GM12878 (cell line): ENCODE data around the gene ADAMTSL5. TPM values are rescaled to one million over a fixed set of nuclear protein-coding genes. Genes with fewer than 3 reads are reported as not detected.

ENCODE experiments used
- ATAC-seq: fragments of 200-7000 bp; cut with Tn5 transposase; 3 replicates; pipeline ENCODE4 v1.9.1; 2020; ENCODE audit warnings: mild to moderate bottlenecking, moderate library complexity
- BruUV-seq: library from RNA; stranded (reverse); fragments of 400-500 nt; replicated peaks from 2 replicates; lab custom pipeline; 2021; lab: Mats Ljungman, UMichigan
- CTCF ChIA-PET: fragments of 300-600 bp; sonication (Branson Sonifier 250); formaldehyde crosslinking; extraction: SDS; loops from one replicate; lab custom pipeline; 2021; ENCODE audit warnings: inconsistent platforms; lab: Yijun Ruan, JAX
- POLR2A ChIA-PET: fragments of 350-600 bp; formaldehyde crosslinking; extraction: SDS; loops from one replicate; lab custom pipeline; 2021; ENCODE audit warnings: inconsistent platforms; lab: Charles Lee
- RAD21 ChIA-PET: fragments of 300-600 bp; sonication (Branson Sonifier 250); formaldehyde crosslinking; loops from one replicate; lab custom pipeline; 2023; ENCODE audit warnings: antibody characterized with exemption; ENCODE audit not compliant: unreplicated experiment; lab: Charles Lee
- SMC1A ChIA-PET: fragments of 300-600 bp; sonication (Branson Sonifier 250); formaldehyde crosslinking; loops from one replicate; lab custom pipeline; 2023; ENCODE audit not compliant: unreplicated experiment, uncharacterized antibody; lab: Charles Lee
- DNase-seq: peaks from one replicate; pipeline ENCODE4 v3.0.0-alpha.2; 2011; ENCODE audit warnings: low read depth, low spot score
- FAIRE-seq: peaks from 3 replicates; lab custom pipeline; 2011; peaks lifted over from hg19 to GRCh38; lab: Jason Lieb, UNC
- H2AFZ ChIP-seq: 2 replicates; pipeline ENCODE4 v1.6.0; 2011; ENCODE audit warnings: low read depth, low read length, control low read depth; ENCODE audit not compliant: control insufficient read depth
- H3K27ac ChIP-seq: 2 replicates; pipeline ENCODE4 v1.5.1; 2011; ENCODE audit warnings: control low read depth; ENCODE audit not compliant: control insufficient read depth, insufficient read depth
- H3K27me3 ChIP-seq, 2 experiments: replicated peaks in 1 of 2; 2 replicates each; pipeline versions ENCODE4 v1.6.0 to v1.6.1; 2011; ENCODE audit warnings: low read length in 1 of 2; ENCODE audit not compliant: control insufficient read depth in 2 of 2, insufficient read depth in 2 of 2
- H3K36me3 ChIP-seq, 2 experiments: 2 replicates each; pipeline ENCODE4 v1.5.1; 2011; ENCODE audit warnings: low read length in 1 of 2; ENCODE audit not compliant: control insufficient read depth in 2 of 2, insufficient read depth in 2 of 2
- H3K4me1 ChIP-seq: 2 replicates; pipeline ENCODE4 v1.6.1; 2011; ENCODE audit warnings: mild to moderate bottlenecking, low read length, moderate library complexity, mixed read lengths; ENCODE audit not compliant: control insufficient read depth, insufficient read depth
- H3K4me2 ChIP-seq: 2 replicates; pipeline ENCODE4 v1.6.0; 2011; ENCODE audit warnings: control low read depth; ENCODE audit not compliant: control insufficient read depth, insufficient read depth
- H3K4me3 ChIP-seq: fragments of 200-600 bp; sonication (generic); 2 replicates; pipeline ENCODE4 v1.5.1; 2016
- H3K79me2 ChIP-seq: 2 replicates; pipeline ENCODE4 v1.6.0; 2011; ENCODE audit warnings: low read length; ENCODE audit not compliant: control insufficient read depth, insufficient read depth
- H3K9ac ChIP-seq: 2 replicates; pipeline ENCODE4 v1.8.0; 2011; ENCODE audit warnings: low read length, control low read depth, mixed read lengths; ENCODE audit not compliant: control insufficient read depth, insufficient read depth
- H3K9me3 ChIP-seq: replicated peaks from 3 replicates; pipeline ENCODE4 v1.5.1; 2011; ENCODE audit warnings: mild to moderate bottlenecking, low read length; ENCODE audit not compliant: control insufficient read depth, insufficient read depth
- H4K20me1 ChIP-seq: 2 replicates; pipeline ENCODE4 v1.6.0; 2011; ENCODE audit not compliant: control insufficient read depth, insufficient read depth
- CBX5 ChIP-seq: sonication (generic); IDR thresholded peaks from 2 replicates; pipeline ENCODE4 v1.6.1; 2016; ENCODE audit warnings: low read depth, moderate library complexity, mild to moderate bottlenecking, inconsistent platforms
- CTCF ChIP-seq, 3 experiments: IDR thresholded peaks in 2 of 3; conservative IDR thresholded peaks in 1 of 3; 2 replicates each; pipeline ENCODE4 v1.5.1; 2011; ENCODE audit warnings: low read depth in 3 of 3, low read length in 3 of 3, mild to moderate bottlenecking in 3 of 3, control low read depth in 2 of 3, moderate library complexity in 2 of 3, inconsistent platforms in 1 of 3, mixed read lengths in 1 of 3; ENCODE audit not compliant: control insufficient read depth in 2 of 3, insufficient read depth in 1 of 3; ENCODE audit errors: extremely low read depth in 1 of 3
- E2F4 ChIP-seq: IDR thresholded peaks from 2 replicates; pipeline ENCODE4 v1.6.1; 2012; ENCODE audit warnings: low read depth, low read length, improper control_type of control experiment
- ESRRA ChIP-seq: IDR thresholded peaks from 2 replicates; pipeline ENCODE4 v1.6.1; 2012; ENCODE audit warnings: mild to moderate bottlenecking, low read length, improper control_type of control experiment
- GATAD2B ChIP-seq: fragments of 450-650 bp; conservative IDR thresholded peaks from 2 replicates; pipeline ENCODE4 v1.6.1; 2017; ENCODE audit warnings: low read depth, mild to moderate bottlenecking, moderate library complexity
- KLF5 ChIP-seq: fragments of 450-650 bp; IDR thresholded peaks from 2 replicates; pipeline ENCODE4 v1.6.1; 2014; ENCODE audit warnings: mild to moderate bottlenecking; ENCODE audit not compliant: partially characterized antibody
- MAX ChIP-seq: IDR thresholded peaks from 2 replicates; pipeline ENCODE4 v1.6.1; 2012; ENCODE audit warnings: low read depth, low read length, improper control_type of control experiment
- MEF2A ChIP-seq: IDR thresholded peaks from 2 replicates; pipeline ENCODE4 v1.6.1; 2011; ENCODE audit warnings: low read depth, mild to moderate bottlenecking, low read length, moderate library complexity; ENCODE audit not compliant: insufficient read depth
- NBN ChIP-seq: fragments of 450-650 bp; IDR thresholded peaks from 2 replicates; pipeline ENCODE4 v1.6.1; 2016
- NFYB ChIP-seq: IDR thresholded peaks from 2 replicates; pipeline ENCODE4 v1.6.1; 2011; ENCODE audit warnings: low read depth, mild to moderate bottlenecking, low read length, improper control_type of control experiment, moderate library complexity; ENCODE audit not compliant: insufficient read depth
- NR2C1 ChIP-seq: fragments of 450-650 bp; IDR thresholded peaks from 2 replicates; pipeline ENCODE4 v1.6.1; 2017; ENCODE audit warnings: antibody characterized with exemption, mild to moderate bottlenecking, moderate library complexity
- POU2F2 ChIP-seq: IDR thresholded peaks from 3 replicates; pipeline ENCODE4 v1.6.1; 2011; ENCODE audit warnings: low read depth, mild to moderate bottlenecking, low read length, borderline replicate concordance
- SMARCA5 ChIP-seq: fragments of 450-650 bp; IDR thresholded peaks from 2 replicates; pipeline ENCODE4 v1.6.1; 2017; ENCODE audit warnings: mild to moderate bottlenecking
- SP1 ChIP-seq: IDR thresholded peaks from one replicate; pipeline ENCODE4 v1.6.1; 2011; ENCODE audit warnings: low read depth, low read length
- USF2 ChIP-seq: IDR thresholded peaks from 2 replicates; pipeline ENCODE4 v1.6.1; 2011; ENCODE audit warnings: low read depth, low read length, improper control_type of control experiment, borderline replicate concordance
- ZBED1 ChIP-seq: IDR thresholded peaks from 2 replicates; pipeline ENCODE4 v1.6.1; 2016; ENCODE audit warnings: borderline replicate concordance
- ZNF207 ChIP-seq: fragments of 450-650 bp; IDR thresholded peaks from 2 replicates; pipeline ENCODE4 v1.6.1; 2014; ENCODE audit warnings: antibody characterized with exemption, mild to moderate bottlenecking, borderline replicate concordance
- ZNF592 ChIP-seq: fragments of 450-650 bp; IDR thresholded peaks from 2 replicates; pipeline ENCODE4 v1.6.1; 2017; ENCODE audit warnings: mild to moderate bottlenecking, moderate library complexity
- WGBS: methylation state at CpG from one replicate; pipeline ENCODE4 v1.1.6; 2016; ENCODE audit warnings: low lambda C conversion rate; ENCODE audit not compliant: insufficient replicate concordance, insufficient coverage; ENCODE audit errors: missing lambda C conversion rate; 5-methylcytosine and 5-hydroxymethylcytosine counted together
- in situ Hi-C: fragments of 300-500 bp; cut with MboI; formaldehyde crosslinking; loops from 9 replicates; pipeline ENCODE4 v1.14.3; 2018; ENCODE audit warnings: mixed read lengths
- intact Hi-C: fragments of 100-400 bp; cut with micrococcal nuclease; formaldehyde crosslinking; loops from one replicate; pipeline ENCODE4 v1.14.2; 2022; ENCODE audit not compliant: unreplicated experiment
- polyA plus RNA-seq, 11 experiments: library from polyadenylated mRNA; depleted of rRNA in 4 of 11; unstranded in 6 of 11; stranded (reverse) in 5 of 11; fragments of >200 nt; fragmentation: Nextera tagmentation in 4 of 11; fragmentation: Illumina TruSeq in 1 of 11; extraction: Ambion mirVana in 4 of 11; extraction: Trizol in 1 of 11; gene quantifications; 1 replicate in 1 of 11; 2 replicates in 10 of 11; pipeline versions ENCODE4 v1.2.1 to v1.2.3, GENCODE V29; 2011 to 2016; ENCODE audit warnings: inconsistent platforms in 2 of 11, missing spikeins in 2 of 11, low read depth in 1 of 11
- total RNA-seq, 4 experiments: library from RNA; depleted of rRNA in 3 of 4; stranded (reverse); fragments of >200 nt in 3 of 4; fragmentation: Illumina TruSeq in 1 of 4; extraction: Trizol in 1 of 4; gene quantifications; 2 replicates each; pipeline versions ENCODE4 v1.2.1 to v1.2.3, GENCODE V29; 2013 to 2021

Gene ADAMTSL5
- total and polyA plus RNA-seq, 10 of the 15 experiments (the other 5 are each of a cell fraction or from before 2014, with no cell fraction given): 0.04 to 0.83 (median 0.32) TPM; not detected in 4

GRCh38 chr19:1534972-1535371 is 22.2 kb upstream of the ADAMTSL5 start:
- ATAC-seq (no peak), FAIRE-seq (no peak), DNase-seq (no peak)
- Histone ChIP-seq H3K36me3 (no peaks in the 10 kb centered on the region), H3K9me3 (no peaks in the 10 kb centered on the region), H3K9ac (no peak overlapping the region), H3K4me2 (no peak overlapping the region), H3K4me3 (no peak overlapping the region), H2AFZ (no peak overlapping the region), H3K4me1 (no peaks in the 10 kb centered on the region), H3K79me2 (no peaks in the 10 kb centered on the region), H4K20me1 (no peaks in the 10 kb centered on the region), H3K27ac (no peak overlapping the region), H3K27me3 (no peaks in the 10 kb centered on the region)
- no peak for TF ChIP-seq SP1
- no peak for TF ChIP-seq SMARCA5
- no peak for TF ChIP-seq ESRRA
- TF ChIP-seq NFYB: no peak
- TF ChIP-seq E2F4: no peak
- no peak for TF ChIP-seq MEF2A
- no peak for TF ChIP-seq ZNF592
- no peak for TF ChIP-seq USF2
- no peak for TF ChIP-seq CTCF (IDR thresholded peaks at IDR 0.05 in 2 of 3, conservative IDR thresholded peaks at IDR 0.05 in 1 of 3; ENCODE audit: control insufficient read depth in 2 of 3, extremely low read depth in 1 of 3, insufficient read depth in 1 of 3, low read depth in 3 of 3, low read length in 3 of 3)
- TF ChIP-seq NR2C1: no peak
- TF ChIP-seq KLF5: no peak
- no peak for TF ChIP-seq ZNF207
- no peak for TF ChIP-seq MAX
- no peak for TF ChIP-seq ZBED1
- TF ChIP-seq GATAD2B: no peak
- TF ChIP-seq NBN: no peak
- no peak for TF ChIP-seq POU2F2
- no peak for TF ChIP-seq CBX5
- RAD21 ChIA-PET: interaction anchor here (0.7 kb wide), 1 partner anchor 63 kb away, joined by 3 read pairs; no protein-coding TSS in a partner anchor
- SMC1A ChIA-PET: no interaction called here
- intact Hi-C loops (no loop called here), in situ Hi-C loops (no loop called here)
- no TSS peak for BruUV-seq
- CTCF ChIA-PET: interaction anchor here (0.9 kb wide), 1 partner anchor 137 kb away, joined by 4 read pairs; no protein-coding TSS in a partner anchor
- 68% methylated on average over 14 of the region's 14 CpGs for WGBS
- POLR2A ChIA-PET: no interaction called here
